Right lobe of liver (tissue), 4 donors: Measurements from ENCODE around the gene ADAMTS19.

ENCODE experiments used
- POLR2A ChIP-seq: fragments of 450-650 bp; IDR thresholded peaks from one replicate; pipeline ENCODE4 v1.6.1; 2017; ENCODE audit warnings: antibody characterized with exemption, mild to moderate bottlenecking
- TF ChIP-seq, protein P1 (sequence below), 4 donors: fragments of 200-600 bp in 3 of 4; fragments of 450-650 bp in 1 of 4; IDR thresholded peaks; one replicate each; pipeline versions ENCODE4 v1.5.1 to v1.8.0; 2016 to 2022; ENCODE audit warnings: antibody characterized with exemption in 4 of 4, mild to moderate bottlenecking in 2 of 4
- donor health status: DM: no; HTN: no; CAD: no.
- donor health status: DM: no; HTN: no; CAD: no.
- donor health status: DM: no; HTN: yes; CAD: no.

DNA sequence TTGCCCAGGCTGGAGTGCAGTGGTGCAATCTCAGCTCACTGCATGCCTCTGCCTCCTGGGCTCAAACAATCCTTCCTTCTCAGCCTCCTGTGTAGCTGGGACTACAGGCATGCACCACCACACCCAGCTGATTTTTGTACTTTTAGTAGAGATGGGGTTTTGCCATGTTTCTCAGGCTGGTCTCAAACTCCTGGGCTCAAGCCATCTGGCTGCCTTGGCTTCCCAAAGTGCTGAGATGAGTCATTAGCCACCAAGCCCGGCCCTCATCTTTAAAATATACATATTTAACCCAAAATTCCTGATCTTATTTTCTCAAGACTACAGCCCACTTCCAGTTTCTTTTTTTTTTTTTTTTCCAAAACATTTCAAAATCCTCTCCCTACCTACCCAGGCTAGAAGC, 256.1 kb downstream of the ADAMTS19 start:
- TF ChIP-seq, protein P1, sequence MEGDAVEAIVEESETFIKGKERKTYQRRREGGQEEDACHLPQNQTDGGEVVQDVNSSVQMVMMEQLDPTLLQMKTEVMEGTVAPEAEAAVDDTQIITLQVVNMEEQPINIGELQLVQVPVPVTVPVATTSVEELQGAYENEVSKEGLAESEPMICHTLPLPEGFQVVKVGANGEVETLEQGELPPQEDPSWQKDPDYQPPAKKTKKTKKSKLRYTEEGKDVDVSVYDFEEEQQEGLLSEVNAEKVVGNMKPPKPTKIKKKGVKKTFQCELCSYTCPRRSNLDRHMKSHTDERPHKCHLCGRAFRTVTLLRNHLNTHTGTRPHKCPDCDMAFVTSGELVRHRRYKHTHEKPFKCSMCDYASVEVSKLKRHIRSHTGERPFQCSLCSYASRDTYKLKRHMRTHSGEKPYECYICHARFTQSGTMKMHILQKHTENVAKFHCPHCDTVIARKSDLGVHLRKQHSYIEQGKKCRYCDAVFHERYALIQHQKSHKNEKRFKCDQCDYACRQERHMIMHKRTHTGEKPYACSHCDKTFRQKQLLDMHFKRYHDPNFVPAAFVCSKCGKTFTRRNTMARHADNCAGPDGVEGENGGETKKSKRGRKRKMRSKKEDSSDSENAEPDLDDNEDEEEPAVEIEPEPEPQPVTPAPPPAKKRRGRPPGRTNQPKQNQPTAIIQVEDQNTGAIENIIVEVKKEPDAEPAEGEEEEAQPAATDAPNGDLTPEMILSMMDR (IDR thresholded peaks at IDR 0.05): no peak
- TF ChIP-seq POLR2A: no peak
